Fibroblast of lung (primary cell): ENCODE data around the gene ETHE1.

Experiments used
- CTCF ChIP-seq, 2 donors: IDR thresholded peaks in 1 of 2; conservative IDR thresholded peaks in 1 of 2; 1 replicate in 1 of 2; 2 replicates in 1 of 2; pipeline ENCODE4 v1.5.1; 2011 to 2012; ENCODE audit warnings: low read length in 2 of 2, control low read depth in 1 of 2, inconsistent platforms in 1 of 2, low read depth in 1 of 2, mild to moderate bottlenecking in 1 of 2
- EZH2 ChIP-seq: IDR thresholded peaks from 2 replicates; pipeline ENCODE4 v1.5.1; 2012; ENCODE audit warnings: low read length, control low read depth, mild to moderate bottlenecking; ENCODE audit errors: missing control alignments

GRCh38 chr19:43540381-43540780 lies 13.4 kb upstream of the ETHE1 start:
- TF ChIP-seq CTCF (conservative IDR thresholded peaks at IDR 0.05 in 1 of 2, IDR thresholded peaks at IDR 0.05 in 1 of 2; ENCODE audit: low read depth in 1 of 2, low read length in 2 of 2) (no peak), EZH2 (no peak)
